ENCODE data around the gene INCENP. TPM values are rescaled to one million over a fixed set of nuclear protein-coding genes. Genes with fewer than 3 reads are reported as not detected.
A peak's percentile ranks its signal among the peaks of the same experiment; 100 is the strongest.

INCENP gene
- total RNA-seq, 2 experiments from 2014 or later: 103 to 183 TPM

- peaks cover 24% of the 10 kb centered on the region for H3K4me1 ChIP-seq (ENCODE audit: insufficient read depth, low read length, poor library complexity, severe bottlenecking)
- H3K4me2 ChIP-seq (ENCODE audit: low read length): peak overlapping the region; percentile 85; the same call in 1 of the 2 replicates
- intact Hi-C loops (cut with micrococcal nuclease; ENCODE audit: unreplicated experiment): no loop called here
- H3K9me2 ChIP-seq (ENCODE audit: insufficient read depth, low read length): no peaks in the 10 kb centered on the region
- ChIA-PET CTCF (ENCODE audit: unreplicated experiment) (no interaction called here), POLR2A (no interaction called here)
- no peak for DNase-seq (ENCODE audit: low spot score)
- peaks cover 76% of the 10 kb centered on the region for H3K79me2 ChIP-seq (ENCODE audit: insufficient read depth, low read depth, low read length)
- no peak overlapping the region for H2AFZ ChIP-seq (ENCODE audit: low read length)
- H3K27ac ChIP-seq (ENCODE audit: low read depth, low read length, poor library complexity, severe bottlenecking): no peak overlapping the region
- peaks cover 37% of the 10 kb centered on the region for H4K20me1 ChIP-seq (ENCODE audit: insufficient read depth, low read length)
- H3K9me3 ChIP-seq (ENCODE audit: low read length): no peaks in the 10 kb centered on the region
- no peak overlapping the region for H3K4me3 ChIP-seq (ENCODE audit: low read depth, low read length, poor library complexity, severe bottlenecking)
- no TSS peak for BruUV-seq (replicated peaks)
- no peak for TF ChIP-seq CTCF (conservative IDR thresholded peaks at IDR 0.05; ENCODE audit: low read length)
- no peak for TF ChIP-seq EZH2phosphoT487 (IDR thresholded peaks at IDR 0.05; ENCODE audit: borderline replicate concordance, low read depth, low read length)
- H3K36me3 ChIP-seq (ENCODE audit: insufficient read depth, low read length): peaks cover 75% of the 10 kb centered on the region
Observed at GRCh38 chr11:62127426-62127825, 3.6 kb downstream of the INCENP start.

GRCh38 chr11:62127941-62128770 lies 4.3 kb downstream of the INCENP start:
- peaks cover 82% of the 10 kb centered on the region for H3K36me3 ChIP-seq (ENCODE audit: insufficient read depth, low read length)
- peaks cover 37% of the 10 kb centered on the region for H4K20me1 ChIP-seq (ENCODE audit: insufficient read depth, low read length)
- no peaks in the 10 kb centered on the region for H3K9me3 ChIP-seq (ENCODE audit: low read length)
- ChIA-PET CTCF (ENCODE audit: unreplicated experiment) (interaction anchor here (0.7 kb wide), 1 partner anchor 96 kb away, joined by 3 read pairs; no protein-coding TSS in a partner anchor), POLR2A (no interaction called here)
- H3K27ac ChIP-seq (ENCODE audit: low read depth, low read length, poor library complexity, severe bottlenecking): no peak overlapping the region
- H3K4me2 ChIP-seq (ENCODE audit: low read length): no peak overlapping the region
- no peaks in the 10 kb centered on the region for H3K9me2 ChIP-seq (ENCODE audit: insufficient read depth, low read length)
- intact Hi-C loops (cut with micrococcal nuclease; ENCODE audit: unreplicated experiment): no loop called here
- H2AFZ ChIP-seq (ENCODE audit: low read length): no peak overlapping the region
- no peak for TF ChIP-seq CTCF (conservative IDR thresholded peaks at IDR 0.05; ENCODE audit: low read length)
- TF ChIP-seq EZH2phosphoT487 (IDR thresholded peaks at IDR 0.05; ENCODE audit: borderline replicate concordance, low read depth, low read length): no peak
- DNase-seq (ENCODE audit: low spot score): no peak
- H3K79me2 ChIP-seq (ENCODE audit: insufficient read depth, low read depth, low read length): peaks cover 83% of the 10 kb centered on the region
- H3K4me3 ChIP-seq (ENCODE audit: low read depth, low read length, poor library complexity, severe bottlenecking): no peak overlapping the region
- BruUV-seq (replicated peaks): no TSS peak
- H3K4me1 ChIP-seq (ENCODE audit: insufficient read depth, low read length, poor library complexity, severe bottlenecking): peaks cover 20% of the 10 kb centered on the region

- peaks cover 89% of the 10 kb centered on the region for H3K36me3 ChIP-seq (ENCODE audit: insufficient read depth, low read length)
- H3K79me2 ChIP-seq (ENCODE audit: insufficient read depth, low read depth, low read length): peaks cover 90% of the 10 kb centered on the region
- no peaks in the 10 kb centered on the region for H3K9me2 ChIP-seq (ENCODE audit: insufficient read depth, low read length)
- ChIA-PET POLR2A (no interaction called here), CTCF (ENCODE audit: unreplicated experiment) (interaction anchor here (0.7 kb wide), 1 partner anchor 97 kb away, joined by 3 read pairs; no protein-coding TSS in a partner anchor)
- TF ChIP-seq EZH2phosphoT487 (IDR thresholded peaks at IDR 0.05; ENCODE audit: borderline replicate concordance, low read depth, low read length) (no peak), CTCF (conservative IDR thresholded peaks at IDR 0.05; ENCODE audit: low read length) (no peak)
- no peak overlapping the region for H3K4me2 ChIP-seq (ENCODE audit: low read length)
- no peaks in the 10 kb centered on the region for H3K9me3 ChIP-seq (ENCODE audit: low read length)
- DNase-seq (ENCODE audit: low spot score): no peak
- H3K4me3 ChIP-seq (ENCODE audit: low read depth, low read length, poor library complexity, severe bottlenecking): no peak overlapping the region
- H4K20me1 ChIP-seq (ENCODE audit: insufficient read depth, low read length): peaks cover 37% of the 10 kb centered on the region
- no peak overlapping the region for H2AFZ ChIP-seq (ENCODE audit: low read length)
- H3K27ac ChIP-seq (ENCODE audit: low read depth, low read length, poor library complexity, severe bottlenecking): no peak overlapping the region
- intact Hi-C loops (cut with micrococcal nuclease; ENCODE audit: unreplicated experiment): no loop called here
- BruUV-seq (replicated peaks): no TSS peak
- peaks cover 17% of the 10 kb centered on the region for H3K4me1 ChIP-seq (ENCODE audit: insufficient read depth, low read length, poor library complexity, severe bottlenecking)
Observed at GRCh38 chr11:62128835-62129234, 5.0 kb downstream of the INCENP start.

Data from OCI-LY7 (cell line).